ENCODE measurements around the gene SFT2D3. TPM values are rescaled to one million over a fixed set of nuclear protein-coding genes. Genes with fewer than 3 reads are reported as not detected.

Gene SFT2D3
- total RNA-seq, result 9.3 and 11.7 TPM in 2 replicates
- polyA plus RNA-seq, result 0.13 and 5.9 TPM in 2 replicates

GRCh38 chr2:127701193-127701650, at the start of gene SFT2D3:
SFT2D3 (plus strand) TSS chr2:127701497; CDS start chr2:127701529, 32 bp downstream.
- peak; percentile 92 to 95 for DNase-seq (ENCODE audit: low read depth in 1 of 2, low spot score in 1 of 2)
- peaks cover 3% of the 10 kb centered on the region for H3K36me3 ChIP-seq
- peaks cover 10% of the 10 kb centered on the region for H3K4me1 ChIP-seq (ENCODE audit: low read depth)
- H3K9me3 ChIP-seq (ENCODE audit: low read depth), result no peaks in the 10 kb centered on the region
- peak within 1 kb of the TSS; percentile 96 for H3K27ac ChIP-seq
- H3K4me3 ChIP-seq, result peak within 1 kb of the TSS; percentile 50
- H3K27me3 ChIP-seq, result no peaks in the 10 kb centered on the region
- TF ChIP-seq CTCF (IDR thresholded peaks at IDR 0.05; ENCODE audit: low read depth, low read length), result no peak

- H3K4me3 ChIP-seq, result no peak overlapping the region
- peaks cover 17% of the 10 kb centered on the region for H3K4me1 ChIP-seq (ENCODE audit: low read depth)
- H3K27ac ChIP-seq, result peak overlapping the region; percentile 56
- H3K36me3 ChIP-seq, result no peaks in the 10 kb centered on the region
- no peak for TF ChIP-seq CTCF (IDR thresholded peaks at IDR 0.05; ENCODE audit: low read depth, low read length)
- DNase-seq (ENCODE audit: low read depth in 1 of 2, low spot score in 1 of 2), result peak; percentile 78 to 91
- no peaks in the 10 kb centered on the region for H3K9me3 ChIP-seq (ENCODE audit: low read depth)
- H3K27me3 ChIP-seq, result no peaks in the 10 kb centered on the region
These were observed 49.2 kb upstream of the SFT2D3 start for GRCh38 chr2:127651971-127652550.

DNA sequence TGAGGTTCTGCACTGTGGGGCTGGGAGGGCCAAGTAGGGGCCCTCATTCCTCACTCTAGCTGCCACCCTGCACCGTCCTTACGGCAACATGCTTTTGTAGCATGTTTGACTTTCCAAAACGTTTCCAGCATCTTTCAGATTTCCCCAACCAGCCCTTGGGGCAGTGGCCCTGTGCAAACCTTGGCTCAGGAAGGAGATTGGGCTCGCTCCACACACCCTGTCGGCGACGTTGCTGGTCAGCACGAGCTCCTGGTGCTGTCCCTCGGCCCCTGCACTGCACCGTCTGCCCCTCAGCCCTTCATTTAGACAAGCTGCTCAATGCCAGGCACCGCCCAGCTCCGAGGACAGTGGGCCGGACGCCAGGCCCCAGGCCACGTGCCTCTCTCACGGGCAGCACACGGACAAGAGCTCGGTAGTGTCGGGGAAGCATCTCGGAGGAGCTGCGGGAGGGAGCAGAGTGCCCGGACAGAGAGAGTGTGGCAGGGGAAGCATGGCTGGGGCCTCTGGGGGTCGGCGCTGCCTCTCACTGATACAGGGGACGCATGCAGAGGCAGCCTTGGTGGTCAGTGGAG, 48.4 kb upstream of the SFT2D3 start:
- H3K4me3 ChIP-seq, result no peak overlapping the region
- H3K27me3 ChIP-seq, result no peaks in the 10 kb centered on the region
- TF ChIP-seq CTCF (IDR thresholded peaks at IDR 0.05; ENCODE audit: low read depth, low read length), result no peak
- H3K27ac ChIP-seq, result peak overlapping the region; percentile 56
- no peaks in the 10 kb centered on the region for H3K9me3 ChIP-seq (ENCODE audit: low read depth)
- H3K4me1 ChIP-seq (ENCODE audit: low read depth), result peaks cover 17% of the 10 kb centered on the region
- no peaks in the 10 kb centered on the region for H3K36me3 ChIP-seq
- DNase-seq (ENCODE audit: low read depth in 1 of 2, low spot score in 1 of 2), result no peak

DNA sequence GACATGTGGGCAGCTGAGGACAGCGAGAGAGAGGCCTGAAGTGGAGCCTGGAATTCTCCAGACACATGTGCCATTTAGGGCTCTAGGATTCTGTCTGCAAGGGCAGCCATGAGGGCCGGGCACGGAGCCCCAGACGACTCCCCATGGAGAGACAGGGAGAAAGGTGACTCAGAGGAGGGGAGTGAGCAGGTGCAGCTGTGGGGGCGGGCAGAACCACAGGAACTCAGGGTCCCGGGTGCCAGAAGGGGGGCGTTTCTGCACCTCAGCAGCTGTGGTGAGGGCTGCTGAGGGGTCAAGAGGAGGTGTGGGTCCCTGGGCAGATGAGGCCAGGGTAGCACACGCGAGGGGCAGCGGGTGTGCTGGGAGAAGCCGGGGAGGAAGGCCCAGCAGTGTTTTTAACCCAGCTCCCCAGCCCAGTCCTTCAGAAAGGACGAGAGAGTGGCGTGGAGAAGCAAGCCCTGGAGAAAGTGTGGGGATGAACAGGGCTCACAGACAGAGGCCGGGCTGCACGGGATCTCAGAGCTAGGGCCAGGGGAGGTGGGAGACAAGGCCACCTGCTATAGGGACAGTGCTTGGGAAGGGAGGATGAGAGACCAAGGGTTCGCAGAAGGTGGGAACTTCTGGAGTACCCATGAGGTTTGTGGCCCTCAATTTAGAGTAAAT, 47.7 kb upstream of the SFT2D3 start:
- H3K27ac ChIP-seq, result peak overlapping the region; percentile 56
- no peak for DNase-seq (ENCODE audit: low read depth in 1 of 2, low spot score in 1 of 2)
- peaks cover 17% of the 10 kb centered on the region for H3K4me1 ChIP-seq (ENCODE audit: low read depth)
- H3K27me3 ChIP-seq, result no peaks in the 10 kb centered on the region
- no peaks in the 10 kb centered on the region for H3K9me3 ChIP-seq (ENCODE audit: low read depth)
- TF ChIP-seq CTCF (IDR thresholded peaks at IDR 0.05; ENCODE audit: low read depth, low read length), result no peak
- no peaks in the 10 kb centered on the region for H3K36me3 ChIP-seq
- no peak overlapping the region for H3K4me3 ChIP-seq

DNA sequence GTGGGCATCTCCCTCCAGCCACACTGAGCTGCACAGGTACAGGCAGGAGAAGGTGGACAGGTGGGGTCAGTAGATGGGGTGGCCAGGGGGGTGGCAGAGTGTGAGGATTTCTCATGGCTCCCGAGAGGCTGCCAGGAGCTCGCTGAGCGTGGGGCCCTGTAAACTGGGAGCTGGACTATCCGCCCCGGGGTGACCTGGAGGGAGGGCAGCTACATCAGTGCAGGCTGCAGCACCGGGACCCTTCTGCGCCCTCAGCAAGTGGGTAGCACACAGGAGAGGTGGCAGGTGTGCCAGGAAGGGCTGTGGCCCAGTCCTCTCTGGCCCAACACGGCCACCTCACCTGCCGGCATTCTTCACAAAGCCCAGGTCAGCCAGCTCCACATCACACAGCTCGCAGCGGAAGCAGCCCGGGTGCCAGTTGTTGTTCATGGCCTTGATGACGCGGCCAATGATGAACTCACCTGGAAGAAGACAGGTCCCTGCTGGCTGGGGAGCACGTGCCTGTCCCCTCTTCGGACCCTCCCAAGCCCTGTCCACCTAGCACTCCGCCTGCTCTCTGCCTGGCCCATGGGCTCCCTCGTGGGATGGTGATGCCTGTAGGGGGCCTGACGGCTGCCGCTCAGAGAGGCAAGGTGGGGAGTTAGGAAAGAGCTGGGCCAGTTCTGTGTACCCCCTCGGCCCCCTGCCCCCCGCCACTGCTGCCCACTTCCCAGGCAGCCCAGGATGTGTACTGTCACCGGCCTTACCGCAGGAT, 47.0 kb upstream of the SFT2D3 start:
- Histone ChIP-seq H3K4me1 (ENCODE audit: low read depth) (peaks cover 17% of the 10 kb centered on the region), H3K27me3 (no peaks in the 10 kb centered on the region), H3K27ac (no peak overlapping the region), H3K9me3 (ENCODE audit: low read depth) (no peaks in the 10 kb centered on the region), H3K4me3 (no peak overlapping the region), H3K36me3 (no peaks in the 10 kb centered on the region)
- no peak for DNase-seq (ENCODE audit: low read depth in 1 of 2, low spot score in 1 of 2)
- no peak for TF ChIP-seq CTCF (IDR thresholded peaks at IDR 0.05; ENCODE audit: low read depth, low read length)
